ENCODE data around the gene STX8.

STX8 gene

DNA sequence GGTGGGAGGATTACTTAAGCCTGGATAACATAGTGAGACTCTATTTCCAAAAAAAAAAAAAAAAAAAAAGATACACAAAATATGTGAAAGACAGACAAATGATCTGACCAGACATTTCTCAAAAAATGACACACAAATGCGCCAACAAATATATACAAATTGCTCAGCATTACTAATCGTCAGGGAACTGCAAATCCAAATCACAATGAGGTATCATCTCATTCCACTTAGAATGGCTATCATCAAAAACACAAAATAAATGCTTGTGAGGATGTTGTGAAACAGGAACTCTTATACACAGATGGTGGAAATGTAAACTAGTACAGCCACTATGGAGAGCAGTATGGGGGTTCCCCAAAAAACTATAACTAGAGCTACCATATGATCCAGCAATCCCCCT, 62.4 kb downstream of the STX8 start:
- TF ChIP-seq CTCF (IDR thresholded peaks at IDR 0.05) = no peak

DNA sequence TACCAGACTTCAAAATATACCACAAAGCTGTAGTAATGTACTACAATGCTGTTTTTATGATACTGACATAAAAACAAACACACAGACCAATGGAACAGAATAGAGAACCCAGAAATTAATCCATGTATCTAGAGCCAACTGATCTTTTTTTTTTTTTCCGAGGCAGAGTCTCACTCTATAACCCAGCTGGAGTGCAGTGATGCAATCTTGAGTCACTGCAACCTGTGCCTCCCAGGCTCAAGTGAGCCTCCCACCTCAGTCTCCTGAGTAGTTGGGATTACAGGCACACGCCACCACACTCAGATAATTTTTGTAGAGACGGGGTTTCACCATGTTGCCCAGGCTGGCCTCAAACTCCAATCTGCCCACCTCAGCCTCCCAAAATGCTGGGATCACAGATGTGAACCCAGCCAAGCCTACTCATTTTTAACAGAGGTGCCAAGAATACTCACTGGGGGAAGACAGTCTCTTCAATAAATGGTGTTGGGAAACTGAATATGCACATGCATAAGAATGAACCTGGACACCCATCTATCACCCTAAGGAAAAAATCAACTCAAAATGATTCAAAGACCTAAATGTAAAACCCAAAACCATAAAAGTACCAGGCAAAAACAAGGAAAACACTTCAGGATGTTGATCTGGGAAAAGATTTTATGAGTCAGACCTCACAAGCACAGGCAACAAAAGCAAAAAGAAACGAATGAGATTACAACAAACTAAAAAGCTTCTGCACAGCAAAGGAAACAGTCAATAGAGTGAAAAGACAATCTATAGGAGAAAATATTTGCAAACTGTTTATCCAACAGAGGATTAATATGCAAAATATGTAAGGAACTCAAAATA, 63.1 kb downstream of the STX8 start:
- no peak for TF ChIP-seq CTCF (IDR thresholded peaks at IDR 0.05)

DNA sequence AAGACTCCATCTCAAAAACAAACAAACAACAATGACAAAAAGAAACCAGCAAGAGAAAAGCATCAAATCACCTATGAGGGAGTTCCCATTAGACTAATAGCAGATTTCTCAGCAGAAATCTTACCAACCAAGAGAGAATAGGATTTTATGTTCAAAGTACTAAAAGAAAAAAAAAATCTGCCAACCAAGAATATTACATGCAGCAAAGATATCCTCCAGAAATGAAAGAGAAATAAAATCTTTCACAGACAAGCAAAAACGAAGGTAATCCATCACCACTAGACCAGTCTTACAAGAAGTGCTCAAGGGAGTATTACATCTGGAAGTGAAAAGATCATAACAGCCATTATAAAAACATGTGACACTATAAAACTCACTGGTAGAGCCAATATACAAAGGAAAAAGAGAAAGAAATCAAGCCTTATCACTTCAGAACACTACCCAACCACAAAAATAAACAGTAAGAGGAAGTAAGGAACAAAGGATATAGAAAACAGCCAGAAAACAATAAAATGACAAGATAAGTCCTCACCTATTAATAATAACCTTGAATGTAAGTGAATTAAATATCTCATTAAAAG, 66.3 kb downstream of the STX8 start:
- TF ChIP-seq CTCF (IDR thresholded peaks at IDR 0.05) = no peak

DNA sequence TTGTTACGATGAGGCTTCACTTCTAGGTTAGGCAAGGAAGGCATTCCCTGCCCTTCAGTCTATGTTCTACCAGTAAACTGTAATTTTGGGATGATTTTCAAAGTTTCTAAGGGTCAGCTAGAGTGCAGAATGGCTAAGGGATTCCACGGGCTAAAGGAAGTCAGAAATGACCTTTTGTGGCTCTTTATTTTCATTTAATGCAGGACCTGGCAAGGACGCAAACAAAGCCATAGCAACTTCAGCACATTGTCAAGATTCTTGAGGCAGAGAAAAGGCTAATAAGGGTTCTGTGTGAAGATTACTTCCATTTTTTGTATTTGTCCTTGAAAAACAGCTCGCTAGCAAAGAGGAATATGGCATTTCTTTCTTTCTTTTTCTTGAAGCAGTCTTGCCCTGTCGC, 76.6 kb downstream of the STX8 start:
- no peak for TF ChIP-seq CTCF (IDR thresholded peaks at IDR 0.05)

- no peak for TF ChIP-seq CTCF (IDR thresholded peaks at IDR 0.05)
Measured at GRCh38 chr17:9498490-9498889, 77.1 kb downstream of the STX8 start.

- TF ChIP-seq CTCF (IDR thresholded peaks at IDR 0.05) = no peak
Measured at GRCh38 chr17:9488556-9488955, 87.1 kb downstream of the STX8 start.

GRCh38 chr17:9487406-9487805, 88.2 kb downstream of the STX8 start:
- no peak for TF ChIP-seq CTCF (IDR thresholded peaks at IDR 0.05)
